Measurements from ENCODE around the gene CLRN3.

DNA sequence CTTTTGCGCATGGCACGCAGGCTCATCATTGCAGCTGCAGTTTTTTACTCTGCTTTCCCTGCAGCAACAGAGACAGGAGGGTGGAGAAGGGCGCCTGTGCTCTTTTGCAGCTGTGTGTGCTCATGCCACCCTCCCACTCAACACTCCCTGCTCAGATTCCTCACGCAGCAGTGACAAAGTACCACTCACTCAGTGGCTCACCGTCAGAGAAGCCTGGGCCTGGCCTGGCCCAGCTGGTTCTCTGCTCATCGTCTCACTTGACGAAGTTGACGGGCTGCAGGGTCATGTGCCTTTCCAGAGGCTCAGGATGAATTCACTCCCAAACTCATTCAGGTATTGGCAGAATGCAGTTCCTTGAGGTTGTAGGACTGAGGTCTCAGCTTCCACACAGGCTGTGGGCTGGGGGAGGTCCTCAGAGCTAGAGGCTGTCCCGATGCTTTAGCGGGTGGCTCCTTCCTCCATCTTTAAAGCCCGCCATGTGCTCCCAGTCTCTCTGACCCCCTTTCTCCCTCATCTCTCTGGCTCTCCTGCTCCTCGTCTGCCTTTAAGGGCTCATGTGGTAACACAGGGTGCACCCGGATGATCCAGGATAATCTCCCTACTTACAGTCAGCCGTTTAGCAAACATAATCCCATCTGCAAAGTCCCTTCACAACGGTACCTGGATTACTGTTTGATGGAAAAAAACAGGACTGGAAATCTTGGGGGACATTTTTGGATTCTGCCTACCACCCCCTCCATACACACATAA lies 40.0 kb upstream of the CLRN3 start:
- TF ChIP-seq POLR2AphosphoS5 (IDR thresholded peaks at IDR 0.05; ENCODE audit: low read depth, low read length) (no peak), TAF1 (IDR thresholded peaks at IDR 0.05; ENCODE audit: borderline replicate concordance, insufficient read depth, low read length) (no peak), SIN3A (IDR thresholded peaks at IDR 0.05; ENCODE audit: borderline replicate concordance, insufficient read depth, low read length) (no peak), FOXP2 (optimal IDR thresholded peaks at IDR 0.05; ENCODE audit: borderline replicate concordance, extremely low read depth, extremely low read length, insufficient read depth) (no peak)
- TF ChIP-seq, protein P1, sequence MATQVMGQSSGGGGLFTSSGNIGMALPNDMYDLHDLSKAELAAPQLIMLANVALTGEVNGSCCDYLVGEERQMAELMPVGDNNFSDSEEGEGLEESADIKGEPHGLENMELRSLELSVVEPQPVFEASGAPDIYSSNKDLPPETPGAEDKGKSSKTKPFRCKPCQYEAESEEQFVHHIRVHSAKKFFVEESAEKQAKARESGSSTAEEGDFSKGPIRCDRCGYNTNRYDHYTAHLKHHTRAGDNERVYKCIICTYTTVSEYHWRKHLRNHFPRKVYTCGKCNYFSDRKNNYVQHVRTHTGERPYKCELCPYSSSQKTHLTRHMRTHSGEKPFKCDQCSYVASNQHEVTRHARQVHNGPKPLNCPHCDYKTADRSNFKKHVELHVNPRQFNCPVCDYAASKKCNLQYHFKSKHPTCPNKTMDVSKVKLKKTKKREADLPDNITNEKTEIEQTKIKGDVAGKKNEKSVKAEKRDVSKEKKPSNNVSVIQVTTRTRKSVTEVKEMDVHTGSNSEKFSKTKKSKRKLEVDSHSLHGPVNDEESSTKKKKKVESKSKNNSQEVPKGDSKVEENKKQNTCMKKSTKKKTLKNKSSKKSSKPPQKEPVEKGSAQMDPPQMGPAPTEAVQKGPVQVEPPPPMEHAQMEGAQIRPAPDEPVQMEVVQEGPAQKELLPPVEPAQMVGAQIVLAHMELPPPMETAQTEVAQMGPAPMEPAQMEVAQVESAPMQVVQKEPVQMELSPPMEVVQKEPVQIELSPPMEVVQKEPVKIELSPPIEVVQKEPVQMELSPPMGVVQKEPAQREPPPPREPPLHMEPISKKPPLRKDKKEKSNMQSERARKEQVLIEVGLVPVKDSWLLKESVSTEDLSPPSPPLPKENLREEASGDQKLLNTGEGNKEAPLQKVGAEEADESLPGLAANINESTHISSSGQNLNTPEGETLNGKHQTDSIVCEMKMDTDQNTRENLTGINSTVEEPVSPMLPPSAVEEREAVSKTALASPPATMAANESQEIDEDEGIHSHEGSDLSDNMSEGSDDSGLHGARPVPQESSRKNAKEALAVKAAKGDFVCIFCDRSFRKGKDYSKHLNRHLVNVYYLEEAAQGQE (IDR thresholded peaks at IDR 0.05; ENCODE audit: insufficient read depth in 1 of 2, low read depth in 2 of 2, low read length in 2 of 2), result no peak

All from PFSK-1 (cell line).